ENCODE measurements around the gene CD3E.

The CD3E gene

DNA sequence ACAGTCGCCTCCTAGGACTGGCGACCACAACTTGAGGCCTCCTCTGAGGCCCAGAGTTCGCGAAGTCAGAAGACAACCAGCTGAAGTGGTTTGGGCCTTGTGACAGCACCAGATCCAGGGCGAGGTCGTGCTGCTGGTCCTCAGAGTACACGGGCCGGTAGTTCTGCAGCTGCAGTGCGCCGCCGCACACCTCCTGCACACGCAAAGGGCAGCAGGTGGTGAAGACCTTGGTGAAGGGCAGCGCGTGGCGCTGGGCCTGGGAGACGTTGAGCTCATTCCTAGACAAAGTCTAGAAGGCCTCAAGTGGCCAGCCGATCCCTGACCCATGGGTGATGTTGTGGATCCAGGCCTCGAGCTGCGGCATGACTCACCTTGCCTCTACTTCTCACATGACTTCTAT is 18.2 kb downstream of the CD3E start:
- no peak for DNase-seq (ENCODE audit: low read depth in 3 of 3)

DNA sequence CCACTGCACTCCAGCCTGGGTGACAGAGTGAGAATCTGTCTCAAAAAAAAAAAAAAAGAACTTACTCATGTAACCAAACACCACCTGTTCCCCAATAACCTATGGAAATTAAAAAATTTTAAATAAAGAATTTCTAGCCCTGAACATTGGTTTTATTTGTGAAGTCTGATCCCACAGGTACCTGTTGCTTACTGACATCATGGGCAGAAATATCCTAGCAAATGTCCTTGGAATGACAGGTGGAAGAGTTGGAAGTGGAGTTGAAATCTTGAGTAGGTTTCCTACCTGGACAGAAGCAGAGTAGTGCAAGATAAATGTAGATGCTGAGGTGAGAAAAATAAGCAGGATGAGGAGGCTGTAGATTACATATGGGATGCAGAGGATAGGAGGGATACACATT is 20.8 kb downstream of the CD3E start:
- DNase-seq (ENCODE audit: low read depth in 3 of 3), result no peak

DNA sequence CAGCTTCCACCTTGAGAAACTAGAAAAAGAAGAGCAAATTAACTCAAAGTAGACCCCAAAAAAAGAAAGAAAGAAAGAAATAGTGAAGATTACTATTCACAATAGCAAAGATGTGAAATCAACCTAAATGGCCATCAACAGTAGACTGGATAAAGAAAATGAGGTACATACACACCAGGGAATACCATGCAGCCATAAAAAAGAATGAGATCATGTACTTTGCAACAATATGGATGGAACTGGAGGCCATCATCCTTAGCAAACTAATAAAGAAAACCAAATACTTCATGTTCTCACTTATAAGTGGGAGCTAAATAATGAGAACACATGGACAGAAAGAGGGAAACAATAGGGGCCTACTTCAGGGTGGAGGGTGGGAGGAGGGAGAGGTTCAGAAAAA is 24.2 kb downstream of the CD3E start:
- no peak for DNase-seq (ENCODE audit: low read depth in 3 of 3)

DNA sequence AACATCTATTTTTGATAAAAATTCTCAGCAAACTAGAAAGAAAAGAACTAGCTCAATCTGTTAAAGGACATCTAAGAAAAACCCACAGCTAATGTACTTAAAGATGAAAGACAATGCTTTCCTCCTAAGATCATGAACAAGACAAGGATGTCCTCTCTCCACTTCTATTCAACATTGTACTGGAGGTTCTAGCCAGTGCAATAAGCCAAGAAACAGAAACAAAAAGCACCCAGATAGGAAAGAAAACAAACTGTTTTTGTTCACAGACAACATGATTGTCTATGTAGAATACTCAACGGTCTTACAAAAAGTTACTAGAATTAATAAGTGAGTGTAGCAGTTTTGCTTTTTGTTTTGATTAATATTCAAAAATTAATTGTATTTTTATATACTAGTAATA is 30.2 kb downstream of the CD3E start:
- DNase-seq (ENCODE audit: low read depth in 3 of 3), result no peak

DNA sequence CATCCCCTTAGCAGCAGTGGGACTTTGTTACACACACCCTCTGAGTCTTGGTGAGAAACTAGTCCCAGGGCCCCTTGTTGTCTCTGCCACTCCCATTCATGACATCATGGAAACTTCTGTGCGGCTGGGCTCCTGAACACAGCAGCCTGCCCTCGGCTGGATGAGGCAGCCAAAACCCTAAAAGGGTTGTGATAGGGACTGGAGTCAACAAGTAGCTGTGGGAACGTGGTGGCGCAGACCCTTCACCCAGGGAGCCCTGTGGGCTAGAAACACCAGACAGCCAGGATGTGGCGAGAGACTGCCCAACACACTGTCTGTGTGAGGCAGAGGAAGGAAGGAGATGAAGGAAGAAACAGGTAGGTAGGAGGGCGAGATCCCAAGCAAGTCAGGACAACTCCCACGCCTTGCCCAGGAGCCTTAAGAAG is 34.1 kb downstream of the CD3E start:
- DNase-seq (ENCODE audit: low read depth in 3 of 3), result peak; percentile 75 to 84 (median 84)

DNA sequence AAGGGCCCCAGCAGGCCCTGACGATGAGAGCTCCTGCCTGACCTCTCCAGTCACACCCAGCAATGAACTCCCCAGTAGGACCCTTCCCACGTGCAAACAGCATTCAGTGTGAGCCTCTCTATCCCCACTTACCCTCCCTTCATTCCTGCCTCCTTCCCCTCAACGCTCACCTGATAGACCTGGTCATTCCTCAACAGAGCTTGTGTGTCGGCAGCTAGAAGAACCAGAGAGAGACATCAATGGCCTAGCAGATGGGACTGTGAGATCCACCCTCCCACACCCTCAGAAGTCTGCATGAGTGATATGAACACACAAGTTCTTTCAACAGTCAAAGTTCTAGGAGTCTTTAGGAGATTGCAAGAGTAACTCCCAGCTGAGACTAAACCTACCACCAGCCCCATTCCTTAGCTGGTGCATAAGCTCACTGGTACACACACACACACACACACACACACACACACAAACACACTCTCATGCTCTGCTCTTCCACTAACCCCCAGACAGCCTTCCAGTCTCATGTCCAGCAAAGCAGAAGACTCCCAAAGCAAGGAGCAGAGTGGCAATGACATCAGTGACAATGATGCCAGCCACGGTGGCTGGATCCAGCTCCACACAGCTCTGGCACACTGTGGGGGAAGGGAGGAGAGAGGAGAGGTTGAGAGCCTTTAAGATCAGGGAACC is 34.9 kb downstream of the CD3E start:
- DNase-seq (ENCODE audit: low read depth in 3 of 3), result no peak

DNA sequence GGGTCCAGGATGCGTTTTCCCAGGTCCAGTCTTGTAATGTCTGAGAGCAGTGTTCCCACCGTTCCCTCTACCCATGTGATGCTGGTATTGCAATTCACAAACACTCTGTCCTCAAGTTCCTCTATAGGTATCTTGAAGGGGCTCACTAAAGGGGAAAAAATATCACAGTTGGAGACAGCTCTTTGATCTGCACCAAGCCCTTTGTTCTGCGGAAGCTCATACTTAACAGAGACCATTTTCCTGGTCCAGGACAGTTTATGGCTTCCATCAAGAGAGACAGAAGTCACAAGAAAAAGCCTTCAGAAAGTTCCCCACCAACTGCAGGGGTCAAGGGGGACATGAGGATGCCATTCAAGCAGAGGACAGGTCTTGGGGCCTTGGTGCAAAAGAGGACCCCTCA is 35.9 kb downstream of the CD3E start:
- DNase-seq (ENCODE audit: low read depth in 3 of 3), result no peak

DNA sequence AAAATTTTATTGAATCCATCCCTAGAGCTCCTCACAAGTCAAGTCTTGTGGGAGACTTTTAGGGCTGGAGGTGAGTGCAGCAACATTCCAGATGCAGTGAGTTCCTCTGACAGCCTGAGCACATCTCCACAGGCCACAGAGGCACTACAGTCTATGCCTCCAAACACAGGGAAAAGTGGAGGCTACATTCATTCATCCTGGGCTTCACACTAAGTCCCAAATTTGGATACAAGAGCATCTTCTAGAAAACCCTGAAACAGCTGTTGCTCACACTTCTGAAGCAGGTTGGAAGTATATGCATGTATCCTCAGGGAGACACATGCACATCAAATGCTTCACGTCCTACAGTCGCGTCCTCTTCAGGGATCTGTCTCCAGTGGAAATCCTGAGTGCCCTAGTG is 36.7 kb downstream of the CD3E start:
- DNase-seq (ENCODE audit: low read depth in 3 of 3), result no peak

DNA sequence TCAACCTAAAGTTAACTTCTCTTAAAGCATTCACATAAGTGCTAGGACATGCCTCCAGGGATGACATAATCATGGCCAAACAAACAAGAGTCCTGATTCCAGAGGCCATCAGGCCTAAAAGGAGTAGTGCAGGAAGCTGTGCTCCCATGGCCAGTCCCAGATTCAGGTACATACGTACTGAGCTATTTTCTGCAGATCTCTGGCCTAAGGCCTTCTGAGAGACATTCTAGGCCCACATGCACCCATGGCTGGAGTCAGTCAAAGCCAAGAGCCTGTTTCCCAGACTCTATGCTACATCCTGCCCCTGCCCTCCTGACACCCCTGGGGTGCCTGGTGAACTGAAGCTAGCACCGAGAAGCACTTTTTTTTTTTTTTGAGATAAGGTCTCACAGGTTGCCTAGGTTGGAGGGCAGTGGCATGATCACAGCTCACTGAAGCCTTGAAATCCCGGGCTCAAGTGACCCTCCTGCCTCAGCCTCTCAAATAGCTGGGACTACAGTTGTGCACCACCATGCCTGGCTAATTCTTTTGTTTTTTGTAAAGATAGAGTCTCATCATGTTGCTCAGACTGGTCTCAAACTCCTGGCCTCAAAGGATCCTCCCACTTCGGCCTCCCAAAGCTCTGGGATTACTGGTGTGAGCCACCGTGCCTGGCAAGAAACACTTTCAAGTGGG is 37.4 kb downstream of the CD3E start:
- no peak for DNase-seq (ENCODE audit: low read depth in 3 of 3)

DNA sequence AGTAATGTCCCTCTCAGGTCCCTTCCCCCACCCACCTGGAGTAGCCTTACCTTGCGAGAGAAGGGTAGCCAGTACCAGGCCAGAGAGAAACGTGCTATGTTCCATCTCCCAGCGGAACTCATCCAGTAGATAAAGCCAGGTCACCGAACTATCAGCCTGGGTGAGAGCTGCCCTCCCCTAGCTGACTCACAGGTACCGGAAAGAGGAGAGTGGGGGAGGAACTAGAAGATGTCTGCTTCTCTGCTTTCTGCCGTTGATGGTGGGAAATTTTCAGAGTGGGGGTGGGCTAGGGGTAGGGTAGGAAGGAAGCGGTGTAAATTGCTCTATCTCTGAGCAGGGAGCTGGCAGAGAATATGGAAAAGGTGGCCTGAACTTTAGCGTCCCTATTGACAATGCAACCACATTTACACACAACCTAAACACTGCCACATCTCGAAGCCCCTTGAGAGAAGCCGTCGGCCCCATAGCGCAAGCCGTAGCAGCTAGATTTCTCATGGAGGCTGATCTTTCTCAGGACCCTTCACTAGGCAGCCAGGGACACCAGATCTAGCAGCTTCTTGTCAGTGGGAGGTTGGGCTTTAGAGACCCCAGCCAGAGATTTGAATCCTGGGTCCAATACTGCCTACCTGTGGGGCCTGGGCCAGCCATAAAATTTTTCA is 38.1 kb downstream of the CD3E start, which contains the start of gene CD3D:
TSS of gene CD3D (minus strand) at position 203 of the 659 bp plus-strand sequence. CDS start at position 105, 98 bp downstream.
- DNase-seq (ENCODE audit: low read depth in 3 of 3), result peak; percentile 48 to 64 (median 59)

DNA sequence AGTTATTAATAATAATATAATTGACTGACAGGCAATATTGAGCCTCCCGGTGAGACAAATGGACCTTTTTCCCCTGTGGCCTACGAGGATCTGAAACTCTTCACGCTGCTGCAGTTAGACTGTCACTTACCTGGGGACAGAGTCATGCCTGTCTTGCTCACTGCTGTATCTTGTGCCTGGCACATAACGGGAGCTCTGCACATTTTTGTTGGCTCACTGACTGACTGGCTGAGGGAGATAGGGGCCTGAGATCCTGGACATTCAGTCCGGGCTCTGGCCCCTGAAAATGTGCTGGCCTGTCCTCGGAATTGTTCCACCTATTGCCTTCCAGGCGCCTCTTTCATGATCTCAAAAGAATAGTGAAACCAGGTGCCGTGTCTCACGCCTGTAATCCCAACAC is 38.7 kb downstream of the CD3E start:
- DNase-seq (ENCODE audit: low read depth in 3 of 3), result no peak

DNA sequence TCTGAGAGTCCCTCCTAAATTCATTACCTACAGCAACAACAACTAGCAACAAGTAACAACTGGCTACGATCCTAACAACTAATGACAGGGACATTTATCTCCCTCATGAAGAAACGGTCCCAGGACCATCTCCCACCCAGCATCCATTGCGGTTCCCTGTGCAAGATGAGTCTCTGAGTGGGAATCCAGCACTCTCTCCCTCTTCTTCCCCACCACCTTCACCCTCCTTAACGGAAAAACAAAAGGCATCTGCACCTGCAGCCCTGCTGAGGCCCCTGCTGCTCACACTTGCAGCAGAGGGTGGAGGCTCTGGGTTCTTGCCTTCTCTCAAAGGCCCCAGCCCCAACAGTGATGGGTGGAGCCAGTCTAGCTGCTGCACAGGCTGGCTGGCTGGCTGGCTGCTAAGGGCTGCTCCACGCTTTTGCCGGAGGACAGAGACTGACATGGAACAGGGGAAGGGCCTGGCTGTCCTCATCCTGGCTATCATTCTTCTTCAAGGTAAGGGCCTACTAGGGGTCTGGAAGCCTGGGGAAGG is 39.5 kb downstream of the CD3E start, which contains the start of gene CD3G:
TSS of gene CD3G (plus strand) at position 364 of the 535 bp plus-strand sequence. CDS start at position 444, 80 bp downstream.
- peak; percentile 43 to 66 (median 52) for DNase-seq (ENCODE audit: low read depth in 3 of 3)

DNA sequence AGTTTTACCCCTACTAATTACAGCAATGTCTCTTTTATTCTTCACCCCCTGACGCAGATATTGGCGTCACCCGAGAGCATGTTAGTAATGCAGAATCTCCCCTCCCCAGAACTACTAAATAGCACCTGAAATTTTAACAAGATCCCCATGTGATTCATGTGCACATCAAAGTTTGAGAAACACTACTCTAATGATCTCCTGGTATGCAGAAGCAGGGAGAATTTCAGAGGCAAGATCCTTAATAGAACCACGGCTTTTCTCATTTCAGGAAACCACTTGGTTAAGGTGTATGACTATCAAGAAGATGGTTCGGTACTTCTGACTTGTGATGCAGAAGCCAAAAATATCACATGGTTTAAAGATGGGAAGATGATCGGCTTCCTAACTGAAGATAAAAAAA is 44.9 kb downstream of the CD3E start:
- no peak for DNase-seq (ENCODE audit: low read depth in 3 of 3)

DNA sequence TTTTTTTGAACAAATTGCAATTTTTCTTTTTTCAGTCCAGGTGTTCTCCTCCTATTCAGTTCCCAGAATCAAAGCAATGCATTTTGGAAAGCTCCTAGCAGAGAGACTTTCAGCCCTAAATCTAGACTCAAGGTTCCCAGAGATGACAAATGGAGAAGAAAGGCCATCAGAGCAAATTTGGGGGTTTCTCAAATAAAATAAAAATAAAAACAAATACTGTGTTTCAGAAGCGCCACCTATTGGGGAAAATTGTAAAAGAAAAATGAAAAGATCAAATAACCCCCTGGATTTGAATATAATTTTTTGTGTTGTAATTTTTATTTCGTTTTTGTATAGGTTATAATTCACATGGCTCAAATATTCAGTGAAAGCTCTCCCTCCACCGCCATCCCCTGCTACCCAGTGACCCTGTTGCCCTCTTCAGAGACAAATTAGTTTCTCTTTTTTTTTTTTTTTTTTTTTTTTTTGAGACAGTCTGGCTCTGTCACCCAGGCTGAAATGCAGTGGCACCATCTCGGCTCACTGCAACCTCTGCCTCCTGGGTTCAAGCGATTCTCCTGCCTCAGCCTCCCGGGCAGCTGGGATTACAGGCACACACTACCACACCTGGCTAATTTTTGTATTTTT is 48.7 kb downstream of the CD3E start:
- DNase-seq (ENCODE audit: low read depth in 3 of 3), result no peak

DNA sequence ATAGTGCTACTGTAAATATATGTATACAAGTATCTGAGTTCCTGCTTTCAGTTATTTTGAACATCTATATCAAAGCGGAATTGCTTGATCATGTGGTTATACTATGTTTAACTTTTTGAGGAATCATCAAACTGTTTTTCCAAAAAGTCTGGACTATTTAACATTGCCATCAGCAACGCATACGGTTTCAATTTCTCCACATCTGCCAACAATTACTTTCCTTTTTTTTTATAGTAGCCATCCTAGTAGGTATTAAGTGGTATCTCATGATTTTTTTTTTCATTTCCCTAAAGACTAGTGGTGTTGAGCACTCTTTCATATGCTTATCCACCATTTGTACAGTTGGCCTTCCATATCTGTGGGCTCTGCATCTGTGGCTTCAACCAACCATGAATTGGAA is 53.5 kb downstream of the CD3E start:
- no peak for DNase-seq (ENCODE audit: low read depth in 3 of 3)

DNA sequence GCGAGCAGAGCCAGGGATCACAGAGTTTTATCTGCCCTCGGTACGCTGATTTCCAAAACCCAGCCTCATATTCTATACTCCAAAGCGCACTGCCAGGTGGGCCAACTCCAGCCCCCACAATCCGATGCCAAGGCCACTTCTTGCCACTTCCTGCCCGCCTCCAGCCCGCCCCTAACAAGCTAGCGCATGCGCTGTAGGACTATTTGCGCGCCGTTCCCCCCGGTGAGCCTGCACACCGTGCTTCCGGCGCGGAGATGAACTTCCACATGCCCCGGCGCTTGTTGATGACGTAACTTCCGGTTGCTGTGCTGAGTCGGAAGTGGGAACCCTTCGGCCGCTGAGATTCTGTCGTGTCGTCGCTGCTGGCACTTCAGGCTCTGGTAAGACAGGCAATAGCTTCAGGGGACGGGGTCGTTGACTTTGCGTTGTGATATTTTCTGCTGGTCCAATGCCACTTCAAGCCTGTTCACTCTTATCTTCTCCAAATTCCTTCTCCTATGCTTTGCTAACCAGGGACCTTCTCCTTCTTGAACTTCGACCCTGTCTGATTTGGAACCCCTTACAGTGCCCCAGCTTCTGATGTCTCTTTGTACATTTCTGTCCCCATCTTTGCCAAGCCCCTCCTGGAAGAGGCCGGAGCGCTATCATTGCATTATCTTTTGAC is 54.9 kb downstream of the CD3E start, which contains the start of gene UBE4A:
TSS of gene UBE4A (plus strand) at position 306 of the 664 bp plus-strand sequence. CDS start 5,481 bp downstream, outside the sequence.
- peak; percentile 97 to 99 (median 98) for DNase-seq (ENCODE audit: low read depth in 3 of 3)

DNA sequence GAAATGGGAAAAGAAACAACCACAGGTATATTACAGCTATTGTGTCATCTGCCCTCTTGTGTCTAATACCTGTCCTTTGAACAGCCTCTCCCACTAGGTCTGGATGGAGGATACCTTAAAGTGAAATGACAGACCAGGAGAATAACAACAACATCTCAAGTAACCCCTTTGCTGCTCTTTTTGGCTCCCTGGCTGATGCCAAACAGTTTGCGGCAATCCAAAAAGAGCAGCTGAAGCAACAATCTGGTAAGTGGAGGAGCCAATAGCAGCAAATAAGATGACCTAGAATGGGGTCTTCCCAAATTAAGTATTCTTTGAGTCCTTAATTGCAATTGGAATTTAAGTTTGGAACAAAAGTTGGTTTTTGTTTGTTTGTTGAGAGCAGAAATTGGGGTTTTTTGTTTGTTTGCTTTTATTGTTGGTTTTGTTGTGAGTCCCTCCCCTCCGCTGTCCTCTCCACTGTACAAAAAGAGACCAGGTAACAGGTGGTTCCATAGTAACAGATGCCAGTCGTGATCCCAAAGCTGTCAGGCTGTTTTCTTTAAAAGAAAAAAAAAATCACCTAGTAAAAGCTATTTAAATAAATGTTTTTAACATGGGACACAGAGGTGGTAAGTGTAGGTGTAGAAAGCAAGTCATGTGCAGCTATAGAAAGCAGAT is 60.6 kb downstream of the CD3E start:
- DNase-seq (ENCODE audit: low read depth in 3 of 3), result no peak

All from stimulated activated CD4-positive, alpha-beta T cell treated with anti-CD3 and anti-CD28 coated beads, TNF-alpha, amount 100 ng/mL, for 24 hours (primary cell).